Stimulated activated CD4-positive, alpha-beta T cell treated with anti-CD3 and anti-CD28 coated beads, Interleukin-15, amount 100 ng/mL, for 24 hours (primary cell): ENCODE results near the gene FNDC7.
"Not testable (repeated sequence)": the region's sequence is repeated elsewhere in the genome, so short reads cannot be mapped to it uniquely, and the experiment has no call there.

ENCODE experiments used
- DNase-seq: peaks from one replicate; pipeline ENCODE4 v3.0.0-alpha.2; 2020

The FNDC7 gene

DNA sequence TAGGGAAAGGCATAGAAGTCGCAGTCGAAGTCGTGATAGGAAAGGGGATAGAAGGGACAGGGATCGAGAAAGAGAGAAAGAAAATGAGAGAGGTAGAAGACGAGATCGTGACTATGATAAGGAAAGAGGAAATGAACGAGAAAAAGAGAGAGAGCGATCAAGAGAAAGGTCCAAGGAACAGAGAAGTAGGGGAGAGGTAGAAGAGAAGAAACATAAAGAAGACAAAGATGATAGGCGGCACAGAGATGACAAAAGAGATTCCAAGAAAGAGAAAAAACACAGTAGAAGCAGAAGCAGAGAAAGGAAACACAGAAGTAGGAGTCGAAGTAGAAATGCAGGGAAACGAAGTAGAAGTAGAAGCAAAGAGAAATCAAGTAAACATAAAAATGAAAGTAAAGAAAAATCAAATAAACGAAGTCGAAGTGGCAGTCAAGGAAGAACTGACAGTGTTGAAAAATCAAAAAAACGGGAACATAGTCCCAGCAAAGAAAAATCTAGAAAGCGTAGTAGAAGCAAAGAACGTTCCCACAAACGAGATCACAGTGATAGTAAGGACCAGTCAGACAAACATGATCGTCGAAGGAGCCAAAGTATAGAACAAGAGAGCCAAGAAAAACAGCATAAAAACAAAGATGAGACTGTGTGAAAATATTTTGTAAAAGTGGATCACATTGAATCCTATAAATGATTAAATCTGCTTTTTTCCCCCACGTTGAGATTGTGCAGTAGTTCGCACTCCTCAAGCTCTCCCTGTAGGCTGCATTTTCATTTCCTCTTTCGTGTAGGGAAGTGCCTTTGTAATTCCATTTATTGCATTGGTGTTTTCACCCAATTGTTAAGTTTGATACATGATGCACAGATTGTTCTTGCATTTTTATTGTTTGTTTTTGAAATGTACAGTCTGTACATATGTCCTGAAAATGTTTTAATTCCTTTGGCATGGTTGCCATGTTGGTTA lies 13.1 kb upstream of the FNDC7 start:
- no peak for DNase-seq

DNA sequence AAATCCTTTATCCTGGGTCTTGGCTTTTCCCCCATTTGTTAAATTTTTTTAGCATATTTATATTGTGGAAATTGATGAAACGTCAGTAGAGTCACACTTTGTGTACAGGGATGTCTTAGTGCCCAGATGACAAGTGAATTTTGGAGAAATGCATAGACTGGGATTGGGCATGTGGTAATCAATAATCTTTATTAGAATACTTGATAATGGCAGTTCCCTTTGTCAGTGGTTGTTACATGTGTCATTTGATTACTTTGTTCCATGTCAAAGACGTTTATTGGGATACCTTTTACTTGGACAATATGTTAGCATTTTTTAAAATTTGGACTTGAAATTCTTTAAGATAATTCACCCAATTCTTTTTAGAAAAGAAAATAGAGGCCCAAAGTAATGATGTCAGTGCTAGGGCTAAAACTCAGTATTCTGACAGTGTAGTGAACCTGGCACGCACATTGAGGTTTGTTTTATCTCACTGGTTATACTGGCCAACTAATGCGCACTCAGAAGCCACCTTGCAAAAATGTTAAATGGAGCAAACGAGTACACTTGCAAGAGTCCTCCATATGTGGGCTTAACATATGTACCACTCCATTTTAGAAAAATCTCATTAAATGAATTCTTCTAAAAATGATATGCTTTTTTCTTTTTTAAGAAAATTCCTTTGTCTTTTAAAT lies 11.4 kb upstream of the FNDC7 start:
- DNase-seq: no peak

DNA sequence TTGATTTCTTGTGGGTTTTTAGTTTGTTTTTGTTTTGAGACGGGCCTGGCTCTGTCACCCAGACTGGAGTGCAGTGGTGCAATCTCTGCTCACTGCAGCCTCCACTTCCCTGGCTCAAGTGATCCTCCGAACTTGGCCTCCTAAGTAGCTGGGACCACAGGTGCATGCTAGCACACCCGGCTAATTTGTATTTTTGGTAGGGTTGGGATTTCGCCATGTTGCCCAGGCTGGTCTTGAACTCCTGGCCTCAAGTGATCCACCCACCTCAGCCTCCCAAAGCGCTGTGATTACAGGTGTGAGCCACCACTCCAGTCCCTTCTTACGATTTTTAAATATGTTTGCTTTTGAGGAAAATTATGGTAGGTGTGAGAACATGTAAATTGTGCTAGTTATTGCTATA lies 10.6 kb upstream of the FNDC7 start:
- DNase-seq: not testable (repeated sequence)

DNA sequence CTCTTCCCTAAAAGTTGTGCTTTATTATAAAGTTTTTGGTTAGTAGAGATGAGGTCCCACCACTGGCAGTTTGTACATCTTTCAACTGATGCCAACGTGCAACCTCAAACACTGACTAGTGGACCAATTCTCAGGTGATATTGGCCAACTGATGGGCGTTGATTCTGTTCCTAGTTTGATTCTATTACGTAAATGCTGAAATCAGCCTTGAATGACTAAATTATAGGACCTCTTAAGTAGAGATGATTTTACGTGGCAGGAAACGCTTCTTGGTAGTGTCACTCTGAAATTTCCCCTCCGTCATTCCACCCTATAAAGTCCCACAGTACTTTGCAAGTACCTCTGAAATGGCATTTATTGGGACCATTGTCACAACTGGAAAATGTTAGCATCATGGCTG lies 8.8 kb upstream of the FNDC7 start:
- no peak for DNase-seq

DNA sequence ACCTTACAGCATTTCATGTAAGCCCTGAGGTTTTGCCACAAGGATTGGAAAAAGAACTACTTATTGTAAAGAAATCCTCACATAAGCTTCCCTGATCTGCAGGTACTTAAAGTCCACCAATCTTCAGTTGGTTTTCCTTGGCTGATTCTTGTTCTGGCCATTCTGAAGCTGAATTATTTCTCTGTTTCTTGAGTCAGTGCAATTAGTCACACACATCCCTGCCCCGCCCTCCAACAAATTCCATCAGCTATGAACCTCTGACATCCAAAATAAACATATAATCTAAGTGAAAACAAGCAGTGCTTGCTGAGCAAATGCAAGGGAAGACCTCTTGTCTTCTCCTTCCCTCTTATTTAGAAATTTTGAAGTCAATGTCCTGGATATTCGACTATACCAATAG lies 8.2 kb upstream of the FNDC7 start:
- DNase-seq: no peak

DNA sequence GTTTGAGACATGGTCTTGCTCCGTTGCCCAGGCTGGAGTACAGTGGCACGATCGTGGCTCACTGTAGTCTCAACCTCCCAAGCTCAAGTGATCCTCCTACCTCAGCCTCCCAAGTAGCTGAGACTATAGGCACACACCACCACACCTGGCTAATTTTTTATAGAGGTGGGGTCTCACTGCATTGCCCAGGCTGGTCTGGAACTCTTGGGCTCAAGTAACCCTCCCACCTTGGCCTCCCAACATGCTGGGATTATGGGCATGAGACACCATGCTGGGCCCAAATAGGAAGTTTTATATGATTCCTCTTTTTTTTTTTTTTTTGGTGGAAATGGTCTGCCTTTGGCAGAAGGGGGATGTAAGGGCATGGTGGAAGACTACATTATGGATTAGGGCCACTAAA lies 6.1 kb upstream of the FNDC7 start:
- no peak for DNase-seq

DNA sequence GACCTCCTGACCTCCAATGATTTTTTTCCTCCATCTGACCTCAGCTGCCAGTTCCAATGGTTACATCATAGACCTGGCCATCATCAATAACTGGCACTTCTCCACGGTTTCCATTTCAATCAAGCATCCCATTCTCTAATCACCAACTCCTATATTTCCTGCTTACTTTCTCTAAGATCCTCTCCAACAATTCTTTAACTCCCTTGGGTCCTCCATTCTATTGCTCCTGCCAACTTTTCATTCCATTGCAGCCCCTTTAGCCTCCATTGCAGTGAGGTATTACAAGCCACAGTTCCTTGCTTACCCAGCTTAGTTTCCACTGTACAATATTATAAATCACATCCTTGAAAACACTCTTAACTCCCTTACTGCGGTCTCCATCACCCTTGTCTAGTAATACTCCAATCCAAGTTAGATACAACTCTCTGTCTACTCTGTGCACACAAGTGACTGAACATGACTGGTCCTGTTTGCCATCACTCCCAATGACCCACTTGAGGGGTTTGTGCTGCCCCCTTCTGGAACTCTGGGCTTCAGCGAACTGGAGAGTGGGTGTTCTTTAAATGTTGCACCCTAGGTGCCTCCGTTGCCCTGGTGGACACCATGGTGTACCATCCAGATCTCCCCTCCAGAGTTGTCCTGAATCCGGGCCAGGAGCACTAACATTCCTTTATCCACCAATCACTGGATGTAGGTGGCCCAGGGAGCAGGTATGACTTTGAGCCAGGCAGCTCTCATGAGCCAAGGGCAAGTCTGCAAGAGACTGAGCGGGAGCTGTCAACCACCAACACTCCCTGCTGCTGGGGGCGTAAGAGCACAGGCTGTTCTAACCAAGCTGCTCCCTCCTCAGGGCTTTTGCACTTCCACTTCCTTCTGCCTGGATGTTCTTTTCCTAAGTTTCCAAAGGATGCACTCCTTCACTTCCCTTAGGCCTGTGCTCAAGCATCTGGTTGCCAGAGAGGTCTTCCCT lies 3.7 kb upstream of the FNDC7 start:
- peak; percentile 72 for DNase-seq

DNA sequence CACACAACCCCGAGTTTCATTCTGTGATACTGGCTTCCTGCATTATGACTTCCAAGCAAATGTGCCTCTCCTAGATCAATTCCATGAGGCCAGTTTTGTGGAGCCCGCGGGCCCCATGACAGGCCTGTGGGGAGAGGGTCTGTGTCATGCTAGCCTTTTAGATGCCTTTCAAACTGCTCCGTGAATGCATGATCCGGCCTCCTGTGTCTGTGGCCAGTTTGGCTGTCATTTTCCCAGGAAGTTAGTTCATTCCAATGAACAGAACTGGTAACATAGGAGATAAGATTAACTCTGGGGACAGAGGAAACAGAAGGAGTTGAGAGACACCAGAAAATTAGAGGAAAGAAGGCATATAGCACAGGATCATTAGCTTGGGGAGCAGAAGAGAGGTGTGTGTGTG lies 3.2 kb downstream of the FNDC7 start:
- no peak for DNase-seq

DNA sequence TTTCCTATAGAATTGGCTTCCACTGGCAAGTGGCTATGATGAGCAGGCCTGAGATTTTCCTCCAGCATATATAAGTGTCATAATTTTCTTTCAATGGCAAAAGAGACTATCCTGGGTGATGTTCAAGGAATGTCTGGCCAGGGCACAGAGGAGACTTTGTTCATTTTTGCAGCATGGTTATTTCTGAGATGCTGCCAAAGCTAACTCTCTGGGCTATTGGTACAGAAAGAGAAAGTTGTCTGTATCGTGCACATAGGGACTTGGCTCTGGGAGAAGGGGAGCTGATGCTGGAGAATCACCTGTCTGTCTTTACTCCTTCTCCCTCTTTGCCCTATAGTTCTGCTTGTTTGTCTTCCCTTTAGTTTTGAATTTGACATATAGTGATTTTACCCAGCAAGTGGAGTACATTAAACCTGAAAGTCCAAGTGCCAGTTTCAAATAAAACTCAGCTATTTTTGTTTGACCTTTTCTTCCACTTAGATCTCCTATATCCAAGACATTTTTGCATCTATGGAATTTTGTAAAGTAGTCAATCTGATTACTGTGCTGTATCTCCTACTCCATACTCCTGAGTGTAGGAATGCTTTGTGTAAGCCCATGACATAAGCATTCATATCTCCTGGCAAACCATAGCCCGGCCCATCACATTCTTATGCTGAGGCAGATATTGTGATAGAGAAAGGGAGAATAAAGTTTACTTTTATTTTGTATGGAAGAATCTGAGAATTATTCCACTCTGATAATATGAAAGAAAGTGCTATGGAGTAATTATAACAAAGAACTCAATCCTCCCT lies 3.9 kb downstream of the FNDC7 start:
- DNase-seq: no peak

DNA sequence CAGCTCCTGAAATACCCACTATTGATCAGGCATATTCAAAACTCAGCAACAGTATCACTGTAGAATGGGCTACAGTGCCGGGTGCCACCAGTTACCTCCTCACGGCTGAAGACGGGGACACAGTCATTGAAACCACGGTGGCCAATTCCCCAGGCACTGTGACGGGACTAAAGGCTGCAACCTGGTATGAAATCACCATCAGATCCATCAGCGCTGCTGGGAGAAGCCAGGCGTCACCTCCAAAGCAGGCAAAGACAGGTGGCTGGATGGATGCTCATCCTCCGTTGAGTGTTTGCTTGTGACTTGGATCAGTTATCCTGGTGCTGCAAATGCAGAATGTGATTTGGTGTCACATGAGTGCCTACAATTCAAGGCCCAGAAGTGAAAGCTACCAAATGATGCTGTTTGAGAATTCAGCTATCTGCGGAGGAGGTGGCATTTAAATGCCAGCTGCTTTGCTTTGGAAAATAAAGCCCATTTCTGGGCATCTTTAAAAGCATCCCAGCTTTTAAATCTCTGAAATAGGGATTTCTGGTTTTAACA lies 5.1 kb downstream of the FNDC7 start:
- DNase-seq: no peak

DNA sequence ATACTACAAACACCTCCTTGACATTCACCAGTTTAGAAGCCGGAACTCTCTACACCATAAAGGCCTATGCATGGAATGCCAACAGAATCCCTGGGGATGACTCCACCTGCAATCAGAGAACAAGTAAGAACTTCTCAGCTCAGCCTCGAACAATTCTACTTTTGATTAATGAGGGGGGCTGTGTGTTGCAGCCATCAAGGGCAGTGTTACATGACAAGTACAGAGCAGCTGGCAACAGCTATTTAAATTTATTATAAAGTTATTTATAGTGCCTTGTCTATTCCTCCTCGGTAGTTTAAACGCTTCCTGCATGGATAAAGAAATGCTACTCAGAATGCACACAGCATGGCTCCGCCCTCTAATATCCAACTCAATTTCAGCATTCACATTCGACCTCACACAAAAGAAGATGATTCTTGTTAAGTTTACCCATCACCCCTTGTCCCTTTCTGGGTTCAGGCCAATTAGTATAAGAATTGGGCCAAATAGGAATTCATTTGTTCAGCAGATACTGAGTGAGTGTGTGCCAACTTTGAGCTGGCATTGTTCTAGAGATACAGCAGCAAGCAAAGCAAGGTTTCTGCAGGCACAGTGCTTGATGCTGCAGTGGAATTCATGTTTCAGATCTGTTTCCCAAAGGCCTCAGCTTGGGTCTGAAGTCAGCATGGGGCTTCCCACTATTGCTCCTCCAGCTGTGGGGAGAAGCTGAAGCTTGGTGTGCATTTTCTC lies 6.4 kb downstream of the FNDC7 start:
- DNase-seq: no peak

DNA sequence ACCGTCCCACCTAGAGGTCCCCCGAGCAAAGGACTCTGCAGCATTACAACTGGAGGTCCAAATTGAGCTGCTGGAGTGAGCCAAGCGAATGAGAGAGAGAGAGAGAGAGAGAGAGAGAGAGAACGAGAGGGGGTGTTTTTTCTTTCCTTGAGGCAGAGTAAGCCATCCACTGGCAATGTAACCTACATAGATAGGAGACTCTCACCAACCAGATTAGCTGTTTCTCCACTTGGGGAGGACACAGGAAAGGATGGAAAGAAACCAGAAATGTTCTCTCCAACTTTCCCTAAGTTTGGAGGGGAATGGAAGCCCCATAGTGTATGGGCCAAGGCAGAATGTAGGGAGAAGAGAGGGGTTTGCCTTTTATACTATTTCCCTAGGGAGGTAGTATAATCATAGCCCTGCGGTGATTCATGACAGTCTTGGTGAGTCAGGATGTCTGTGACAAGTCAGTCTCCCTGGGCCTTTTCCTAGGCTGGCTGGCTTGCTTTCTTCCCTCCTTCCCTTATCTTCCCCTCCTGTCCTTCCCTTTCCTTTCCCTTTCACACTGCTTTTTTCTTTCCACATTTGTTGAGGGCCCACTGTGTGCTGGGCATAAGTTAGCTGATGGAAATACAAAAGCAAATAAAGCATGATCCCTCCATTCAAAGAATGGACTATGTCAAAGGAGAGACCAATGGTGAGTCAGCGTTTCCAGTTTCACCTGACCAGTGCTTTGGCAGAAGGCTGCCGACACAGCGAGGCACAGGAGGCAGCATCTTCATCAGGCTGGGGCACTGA lies 7.1 kb downstream of the FNDC7 start:
- no peak for DNase-seq

DNA sequence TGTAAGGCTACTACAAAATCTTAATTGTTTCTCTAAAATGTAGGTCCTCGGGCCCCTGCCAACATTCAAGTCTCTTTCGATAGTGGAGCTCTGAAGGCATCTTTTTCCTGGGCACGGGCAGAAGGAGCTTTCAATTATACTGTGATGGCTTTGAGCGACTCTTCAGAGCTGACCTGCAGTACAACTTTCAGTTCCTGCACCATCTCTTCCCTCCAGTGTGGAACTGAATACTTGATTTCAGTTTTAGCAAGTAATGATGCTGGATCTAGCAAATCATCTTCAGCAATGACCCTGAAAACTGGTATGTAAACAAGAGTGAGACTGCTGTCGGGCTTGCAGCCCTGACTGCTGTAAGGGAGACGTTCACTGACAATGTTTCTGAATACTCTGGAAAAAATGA lies 9.6 kb downstream of the FNDC7 start:
- no peak for DNase-seq

DNA sequence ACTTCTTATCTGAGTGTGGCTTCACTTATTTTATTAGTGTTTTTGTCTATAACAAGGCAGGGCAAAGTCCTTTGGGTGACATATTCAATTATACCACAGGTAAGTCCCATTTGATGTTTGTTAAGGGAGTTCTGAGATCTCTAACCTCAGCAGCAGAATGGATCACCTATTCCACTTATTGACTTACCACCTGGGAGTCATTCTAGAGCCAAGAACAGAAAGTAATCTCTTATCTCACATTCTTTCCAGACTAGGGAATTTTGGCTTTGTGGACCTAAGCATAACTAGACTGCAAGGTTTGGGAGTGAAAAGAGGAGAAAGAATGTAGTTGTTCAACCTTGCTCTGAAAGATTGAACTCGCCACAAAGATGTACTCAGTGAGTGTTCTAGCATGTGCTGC lies 13.2 kb downstream of the FNDC7 start:
- no peak for DNase-seq

DNA sequence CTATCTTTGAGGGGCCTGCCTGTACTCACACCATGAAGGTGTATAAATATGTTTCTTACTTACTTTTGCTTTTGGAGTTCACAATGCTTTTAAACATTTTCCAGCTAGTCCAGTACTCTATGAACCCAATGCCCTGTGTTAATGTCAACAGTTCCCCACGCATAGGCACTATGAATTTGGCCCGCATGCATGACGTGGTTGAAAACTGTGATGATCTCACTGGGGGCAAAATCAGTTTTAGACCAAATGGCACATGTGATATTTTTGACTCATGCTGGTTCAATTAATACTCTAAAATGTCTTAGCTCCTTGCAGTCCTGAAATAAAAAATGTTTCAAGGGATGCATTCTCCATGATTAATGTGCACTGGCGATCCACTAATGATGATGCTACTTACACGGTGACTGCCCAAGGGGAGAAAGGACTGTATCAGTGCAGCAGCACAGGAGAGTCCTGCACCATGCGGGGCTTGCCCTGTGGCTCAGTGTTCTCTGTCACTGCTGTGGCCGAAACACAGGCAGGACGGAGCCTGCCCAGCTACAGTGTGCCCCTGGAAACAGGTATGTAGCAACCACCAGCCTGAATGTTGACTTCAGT lies 15.7 kb downstream of the FNDC7 start:
- no peak for DNase-seq

DNA sequence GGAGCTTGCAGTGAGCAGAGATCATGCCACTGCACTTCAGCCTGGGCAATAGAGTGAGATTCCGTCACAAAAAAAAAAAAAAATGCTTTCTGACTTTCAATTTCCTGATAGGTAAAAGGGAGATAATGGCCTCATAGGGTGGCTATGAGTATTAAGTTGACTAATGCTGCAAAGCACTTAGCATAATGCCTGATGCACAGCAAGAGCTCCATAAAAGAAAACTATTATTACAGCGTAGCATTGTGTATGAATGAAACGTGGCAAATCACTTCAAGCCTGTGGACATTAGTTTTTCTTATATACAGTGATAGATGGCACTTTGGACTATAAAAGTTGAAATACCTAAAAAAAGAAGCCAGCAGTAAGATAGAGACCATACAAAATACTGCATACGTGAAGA lies 16.8 kb downstream of the FNDC7 start:
- no peak for DNase-seq

DNA sequence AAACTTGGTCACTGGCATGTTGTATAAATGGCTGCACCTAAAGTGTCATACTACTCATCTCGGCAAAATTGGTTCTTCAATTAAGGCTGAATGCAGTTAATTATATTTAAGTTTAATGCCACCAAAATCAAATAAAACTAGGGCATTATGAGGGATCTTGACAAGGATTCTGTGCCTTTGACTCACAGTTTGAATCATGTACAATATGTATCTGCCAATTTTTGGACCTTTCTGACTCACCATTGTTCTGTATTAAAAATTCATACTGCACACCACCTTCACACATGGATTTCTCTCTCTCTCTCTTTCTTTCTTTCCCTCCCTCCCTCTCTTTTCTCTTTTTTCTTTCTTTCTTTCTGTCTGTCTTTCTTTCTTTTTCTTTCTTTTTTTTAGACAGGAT lies 19.7 kb downstream of the FNDC7 start:
- DNase-seq: no peak

DNA sequence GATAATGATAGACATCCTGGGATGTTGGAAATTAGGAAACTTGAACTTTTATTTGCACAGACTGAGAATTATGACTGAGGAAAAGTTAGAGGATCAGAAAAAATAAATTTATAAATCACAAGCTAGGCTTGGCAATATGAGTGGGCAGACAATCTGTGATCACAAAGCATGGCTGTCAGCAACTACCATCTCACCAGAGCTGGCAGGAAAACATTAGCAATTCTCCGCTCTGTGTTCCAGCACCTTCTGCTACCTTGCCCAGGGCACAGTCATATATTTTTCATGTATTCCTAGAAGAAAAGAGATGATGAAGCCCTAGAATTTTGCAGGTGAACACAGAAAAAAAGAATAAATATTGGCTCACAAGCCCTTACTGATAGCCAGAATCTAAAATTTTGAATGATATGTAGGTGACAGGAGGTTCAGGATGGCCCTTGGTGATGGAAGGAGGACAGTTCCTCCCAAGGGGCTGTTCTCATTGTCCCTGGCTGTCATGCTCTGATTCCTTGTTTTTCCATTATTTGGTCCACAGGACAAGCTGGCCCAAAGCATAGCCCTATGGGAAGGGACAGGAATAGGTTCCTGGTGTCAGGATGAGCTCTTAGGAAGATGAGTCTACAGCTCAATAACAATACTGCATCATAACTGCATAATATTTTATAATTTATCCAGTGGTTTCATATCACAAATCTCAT lies 21.6 kb downstream of the FNDC7 start:
- DNase-seq: no peak

DNA sequence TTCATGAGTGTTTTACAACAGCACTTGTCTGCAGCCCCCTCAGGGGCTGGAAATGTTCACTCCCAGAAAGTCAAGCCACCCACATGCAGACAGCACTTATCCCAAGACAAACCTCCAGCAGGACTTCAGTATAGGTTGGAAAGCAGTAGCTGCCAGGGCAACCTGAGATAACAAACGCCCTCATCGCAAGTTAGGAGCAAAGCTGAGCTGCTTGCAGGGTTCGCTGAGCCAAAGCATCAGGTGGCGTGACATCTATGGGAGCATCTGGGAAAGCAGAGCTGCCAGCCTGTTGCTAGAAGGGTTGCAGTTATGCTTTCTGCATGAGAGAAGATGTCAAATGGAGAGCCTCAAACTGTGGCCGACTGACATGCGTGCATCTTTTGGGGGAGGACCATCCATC lies 29.5 kb downstream of the FNDC7 start:
- no peak for DNase-seq
